Inferior parietal cortex (tissue), 1 donor: ENCODE results near the gene RASA3.
"Not testable (repeated sequence)": the region's sequence is repeated elsewhere in the genome, so short reads cannot be mapped to it uniquely, and the experiment has no call there.

Experiments used
- DNase-seq: peaks from one replicate; pipeline ENCODE4 v3.0.0-alpha.2; 2016; ENCODE audit errors: extremely low spot score

The RASA3 gene

GRCh38 chr13:113990321-113990837 lies 142.0 kb downstream of the RASA3 start:
- no peak for DNase-seq

- DNase-seq = no peak
Observed at GRCh38 chr13:113989585-113990300, 142.7 kb downstream of the RASA3 start.

- not testable (repeated sequence) for DNase-seq
Observed at GRCh38 chr13:113988859-113989258, 143.6 kb downstream of the RASA3 start.

GRCh38 chr13:113982296-113982661 lies 150.1 kb downstream of the RASA3 start:
- DNase-seq = no peak

- DNase-seq = no peak
Observed at GRCh38 chr13:113981611-113982295, 150.7 kb downstream of the RASA3 start.

- no peak for DNase-seq
Observed at GRCh38 chr13:113981194-113981605, 151.2 kb downstream of the RASA3 start.

- DNase-seq = no peak
Observed at GRCh38 chr13:113980489-113981064, 151.8 kb downstream of the RASA3 start.

GRCh38 chr13:113979791-113980471 lies 152.5 kb downstream of the RASA3 start:
- DNase-seq = no peak

GRCh38 chr13:113978741-113979481 lies 153.5 kb downstream of the RASA3 start:
- DNase-seq = no peak

- DNase-seq = no peak
Observed at GRCh38 chr13:113977976-113978375, 154.4 kb downstream of the RASA3 start.

GRCh38 chr13:113976711-113977684 lies 155.4 kb downstream of the RASA3 start:
- no peak for DNase-seq

GRCh38 chr13:113975416-113975815 lies 157.0 kb downstream of the RASA3 start:
- DNase-seq = no peak

- DNase-seq = no peak
Observed at GRCh38 chr13:113974304-113975281, 157.8 kb downstream of the RASA3 start.

- DNase-seq = no peak
Observed at GRCh38 chr13:113973218-113974164, 158.9 kb downstream of the RASA3 start, which contains the start of gene C13orf46. Gene C13orf46, minus strand, starts transcription at chr13:113974076. Its CDS starts 79 bp downstream, at chr13:113973997.

GRCh38 chr13:113972451-113973217 lies 159.8 kb downstream of the RASA3 start:
- no peak for DNase-seq

- no peak for DNase-seq
Observed at GRCh38 chr13:113971471-113972231, 160.8 kb downstream of the RASA3 start.
